GM18519 (cell line): ENCODE data around the gene GRP.

ENCODE experiments used
- ATAC-seq: cut with Tn5 transposase; IDR thresholded peaks from one replicate; pipeline ENCODE4 v1.9.1; 2021; ENCODE audit warnings: mild to moderate bottlenecking, moderate library complexity; ENCODE audit not compliant: unreplicated experiment, low FRiP score

GRP gene

GRCh38 chr18:59219672-59220163 lies at the start of gene GRP:
Gene GRP (plus strand): TSS chr18:59220158. CDS start chr18:59220266, 108 bp downstream.
- no peak for ATAC-seq

DNA sequence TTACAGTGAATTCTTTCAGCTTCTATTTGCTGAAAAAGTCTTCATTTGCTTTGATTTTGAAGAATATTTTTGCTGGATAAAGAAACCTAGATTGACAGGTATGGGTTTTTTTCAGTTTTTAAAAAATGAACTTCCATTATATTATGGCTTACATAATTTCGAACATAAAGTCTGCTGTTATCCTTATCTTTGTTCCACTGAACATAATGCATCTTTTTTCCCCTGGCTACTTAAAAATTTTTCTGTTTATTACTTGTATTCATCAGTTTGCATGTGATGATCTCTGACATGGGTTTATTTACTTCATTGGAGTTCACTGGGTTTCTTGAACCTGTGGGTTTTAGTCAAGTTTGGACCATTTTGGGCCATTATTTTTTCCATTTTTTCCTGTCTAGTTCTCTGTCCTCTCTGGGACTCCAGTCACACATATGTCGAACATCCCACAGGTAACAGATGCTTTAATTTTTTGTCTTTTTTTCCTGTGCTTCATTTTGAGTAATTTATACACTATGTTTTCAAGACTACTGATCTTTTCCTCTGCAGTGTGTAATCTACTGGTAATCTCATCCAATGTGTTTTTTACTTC lies 47.2 kb upstream of the GRP start:
- ATAC-seq: no peak

GRCh38 chr18:59177485-59177884 lies 42.5 kb upstream of the GRP start:
- no peak for ATAC-seq

- ATAC-seq: no peak
Measured at GRCh38 chr18:59180150-59180845, 39.7 kb upstream of the GRP start.

DNA sequence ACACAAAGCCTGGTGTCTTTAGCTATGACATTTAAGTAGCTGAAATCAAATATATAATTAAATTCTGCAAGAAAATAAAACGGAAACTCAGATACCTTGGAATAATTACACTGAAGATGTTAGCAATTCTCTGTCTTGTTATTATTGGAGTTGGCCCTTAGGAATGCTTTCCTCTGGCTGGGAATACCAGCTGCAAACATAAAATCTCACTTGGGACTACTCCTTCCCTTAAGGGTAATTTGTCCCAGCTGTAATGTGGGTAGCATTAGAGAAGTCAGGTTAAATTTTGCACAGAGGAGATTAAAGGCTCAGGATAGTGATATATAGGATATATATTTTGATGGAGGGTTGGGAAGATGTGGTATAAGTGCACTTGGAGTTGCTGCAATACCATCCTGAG lies 37.3 kb upstream of the GRP start:
- ATAC-seq: no peak

DNA sequence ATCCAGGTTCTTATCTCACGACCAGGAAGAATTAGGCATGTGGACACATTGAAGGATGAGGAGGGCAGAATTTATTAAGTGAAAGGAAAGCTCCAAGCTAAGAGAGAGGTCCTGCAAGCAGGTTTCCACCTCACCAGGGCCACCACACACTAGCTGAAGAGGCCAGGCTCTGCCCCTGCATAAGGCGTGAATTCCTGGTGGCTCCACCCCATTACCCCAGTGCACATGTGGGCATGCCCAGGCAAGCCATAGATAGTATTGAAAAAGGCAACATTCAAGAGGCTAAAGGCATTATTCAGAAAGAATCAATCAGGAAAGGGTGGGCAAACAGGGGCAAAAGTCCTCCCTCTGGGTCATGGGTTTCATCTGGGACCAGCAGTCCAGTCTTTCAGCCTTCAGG lies 30.9 kb upstream of the GRP start:
- ATAC-seq: no peak

- ATAC-seq: no peak
Measured at GRCh38 chr18:59189746-59190145, 30.2 kb upstream of the GRP start.

GRCh38 chr18:59196161-59196725 lies 23.7 kb upstream of the GRP start:
- ATAC-seq: no peak

DNA sequence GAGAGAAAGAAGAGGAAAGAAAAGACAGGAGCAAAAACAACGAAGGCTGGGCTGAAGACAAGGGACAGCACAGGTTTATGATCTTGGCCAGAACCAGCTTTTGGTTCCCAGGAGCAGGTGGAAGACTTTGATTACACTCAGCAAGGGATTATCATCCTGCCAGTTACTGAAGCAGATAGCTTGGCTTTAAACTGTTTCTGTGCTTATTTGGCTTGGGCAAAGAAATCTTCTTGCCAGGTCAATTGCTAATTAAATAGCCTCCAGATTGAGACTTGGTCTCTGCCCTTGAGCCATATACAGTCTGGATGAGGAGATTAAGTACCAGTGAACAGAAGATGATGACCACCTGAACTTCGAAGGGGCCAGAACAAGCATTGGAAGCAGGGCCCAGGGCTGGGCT lies 22.3 kb upstream of the GRP start:
- no peak for ATAC-seq

GRCh38 chr18:59198215-59198614 lies 21.7 kb upstream of the GRP start:
- no peak for ATAC-seq

- no peak for ATAC-seq
Measured at GRCh38 chr18:59200787-59201186, 19.2 kb upstream of the GRP start.

DNA sequence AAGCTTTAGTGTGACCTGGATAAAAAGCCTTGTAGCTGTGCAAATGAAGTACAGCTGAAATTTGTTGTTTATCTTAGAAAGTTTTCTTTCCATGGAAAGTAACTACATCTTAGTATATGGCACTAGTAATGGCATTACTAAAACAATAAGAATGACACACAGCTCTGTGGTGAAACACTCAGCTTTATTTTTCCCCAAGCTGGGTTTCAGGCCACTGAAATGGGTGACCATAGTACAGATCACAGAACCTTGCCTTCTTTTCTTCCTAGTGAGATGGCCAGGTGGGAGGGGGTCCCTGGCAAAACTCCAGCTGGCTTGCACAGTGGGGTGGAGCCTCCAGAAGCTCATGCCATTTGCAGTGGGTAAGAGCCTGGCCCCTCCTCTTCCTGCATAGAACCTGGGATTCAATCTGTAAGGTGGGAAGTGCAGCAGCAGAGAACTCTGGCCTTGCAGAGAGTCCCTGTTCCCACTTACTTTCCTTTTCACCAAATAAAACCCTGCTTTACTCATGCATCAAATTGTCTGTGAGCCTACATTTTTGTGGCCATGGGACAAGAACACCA lies 17.6 kb upstream of the GRP start:
- ATAC-seq: no peak

DNA sequence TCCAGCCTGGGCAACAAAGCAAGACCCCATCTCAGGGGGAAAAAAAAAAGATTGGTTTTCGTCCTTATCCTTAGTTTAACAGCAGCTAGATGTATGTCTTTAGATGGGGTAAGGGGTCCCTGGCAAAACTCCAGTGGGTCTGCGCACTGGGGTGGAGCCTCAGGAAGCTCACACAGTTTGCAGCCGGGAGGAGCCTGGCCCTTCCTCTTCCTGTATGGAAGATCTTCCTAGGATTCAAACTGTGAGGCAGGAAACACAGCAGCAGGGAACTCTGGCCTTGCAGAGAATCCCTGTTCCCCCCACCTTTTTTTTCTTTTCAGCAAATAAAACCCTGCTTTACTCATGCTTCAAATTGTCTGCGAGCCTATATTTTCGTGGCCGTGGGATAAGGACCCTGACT lies 12.5 kb upstream of the GRP start:
- ATAC-seq: no peak

- no peak for ATAC-seq
Measured at GRCh38 chr18:59208602-59209125, 11.3 kb upstream of the GRP start.

- ATAC-seq: no peak
Measured at GRCh38 chr18:59210299-59210698, 9.7 kb upstream of the GRP start.

GRCh38 chr18:59211629-59212028 lies 8.3 kb upstream of the GRP start:
- no peak for ATAC-seq

GRCh38 chr18:59218018-59218417 lies 1.9 kb upstream of the GRP start:
- no peak for ATAC-seq

DNA sequence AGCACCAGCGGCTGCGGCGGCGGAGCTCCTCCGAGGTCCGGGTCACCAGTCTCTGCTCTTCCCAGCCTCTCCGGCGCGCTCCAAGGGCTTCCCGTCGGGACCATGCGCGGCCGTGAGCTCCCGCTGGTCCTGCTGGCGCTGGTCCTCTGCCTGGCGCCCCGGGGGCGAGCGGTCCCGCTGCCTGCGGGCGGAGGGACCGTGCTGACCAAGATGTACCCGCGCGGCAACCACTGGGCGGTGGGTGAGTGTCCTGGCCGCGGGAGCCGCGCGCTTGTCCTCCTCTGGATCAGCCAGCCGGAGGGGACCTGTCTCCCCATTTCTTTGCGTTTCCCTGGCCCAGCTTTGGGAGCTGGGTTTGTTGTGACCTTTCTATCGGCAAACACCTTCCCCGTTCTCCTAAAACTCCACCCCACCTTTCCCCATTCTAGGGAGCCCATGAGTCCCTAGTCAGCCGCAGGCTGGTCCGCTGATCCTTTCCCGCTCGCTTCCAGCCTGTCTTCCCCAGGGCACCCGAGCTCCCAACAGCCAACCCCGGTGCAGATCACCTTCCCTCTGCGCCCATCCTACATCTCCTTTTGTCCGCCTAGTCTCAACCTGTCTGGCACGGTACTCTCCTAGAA lies 316 bp downstream of the GRP start:
- no peak for ATAC-seq

GRCh38 chr18:59220784-59221765 lies 1.1 kb downstream of the GRP start:
- no peak for ATAC-seq

GRCh38 chr18:59222341-59222740 lies 2.4 kb downstream of the GRP start:
- ATAC-seq: no peak
